Thymus (tissue), 11 donors: ENCODE data around the gene PHYKPL. TPM values are rescaled to one million over a fixed set of nuclear protein-coding genes. Genes with fewer than 3 reads are reported as not detected.
"Not testable (repeated sequence)": the region's sequence is repeated elsewhere in the genome, so short reads cannot be mapped to it uniquely, and the experiment has no call there.

Experiments
- DNase-seq, 9 donors: peaks; one replicate each; pipeline ENCODE4 v3.0.0-alpha.2; 2013; ENCODE audit warnings: low spot score in 9 of 9, low read depth in 6 of 9, missing footprints in 1 of 9
- H3K27ac ChIP-seq, 2 donors: one replicate each; pipeline ENCODE4 v1.5.1; 2013; ENCODE audit warnings: control low read depth in 1 of 2, low read depth in 1 of 2, low read length in 1 of 2, mild to moderate bottlenecking in 1 of 2, moderate library complexity in 1 of 2
- H3K27me3 ChIP-seq, 2 donors: one replicate each; pipeline ENCODE4 v1.5.1; 2013; ENCODE audit warnings: low read length in 1 of 2; ENCODE audit not compliant: control insufficient read depth in 2 of 2, insufficient read depth in 1 of 2
- H3K36me3 ChIP-seq, 2 donors: one replicate each; pipeline ENCODE4 v1.5.1; 2013; ENCODE audit warnings: low read length in 1 of 2, mild to moderate bottlenecking in 1 of 2, moderate library complexity in 1 of 2; ENCODE audit not compliant: control insufficient read depth in 2 of 2, insufficient read depth in 2 of 2
- H3K4me1 ChIP-seq, 2 donors: one replicate each; pipeline ENCODE4 v1.5.1; 2013; ENCODE audit warnings: low read length in 2 of 2; ENCODE audit not compliant: control insufficient read depth in 2 of 2, insufficient read depth in 2 of 2
- H3K4me3 ChIP-seq, 2 donors: one replicate each; pipeline ENCODE4 v1.5.1; 2013; ENCODE audit warnings: low read length in 2 of 2, control low read depth in 1 of 2, mild to moderate bottlenecking in 1 of 2
- H3K9me3 ChIP-seq, 2 donors: one replicate each; pipeline ENCODE4 v1.5.1; 2013; ENCODE audit warnings: low read length in 1 of 2, mild to moderate bottlenecking in 1 of 2; ENCODE audit not compliant: control insufficient read depth in 2 of 2, insufficient read depth in 1 of 2
- WGBS: extraction: QIAGEN DNeasy Blood & Tissue Kit; methylation state at CpG from one replicate; pipeline ENCODE4 v1.1.7; 2013; 5-methylcytosine and 5-hydroxymethylcytosine counted together
- polyA plus RNA-seq: library from polyadenylated mRNA; stranded (reverse); fragments of 200-250 nt; gene quantifications from one replicate; pipeline ENCODE4 v1.2.3, GENCODE V29; 2013
- total RNA-seq: library from RNA; stranded (reverse); fragments of 120-200 nt; gene quantifications from one replicate; pipeline ENCODE4 v1.2.4, GENCODE V29; 2013
- donor health status: healthy.

PHYKPL gene
- total and polyA plus RNA-seq, 2 donors, result 33.5 to 116 TPM

GRCh38 chr5:178256746-178257145 lies 24.1 kb upstream of the PHYKPL start:
- Histone ChIP-seq H3K9me3 (no peaks in the 10 kb centered on the region), H3K36me3 (no peaks in the 10 kb centered on the region), H3K4me1 (no peaks in the 10 kb centered on the region), H3K27me3 (no peaks in the 10 kb centered on the region), H3K4me3 (no peak overlapping the region), H3K27ac (no peak overlapping the region)
- no peak for DNase-seq
- WGBS, result 93% methylated on average over 19 of the region's 19 CpGs

- not testable (repeated sequence) for H3K27me3 ChIP-seq, H3K4me1 ChIP-seq, H3K36me3 ChIP-seq, DNase-seq, H3K9me3 ChIP-seq, H3K27ac ChIP-seq, H3K4me3 ChIP-seq
- 92% methylated on average over 18 of the region's 18 CpGs for WGBS
Measured at GRCh38 chr5:178253632-178254031, 21.0 kb upstream of the PHYKPL start.

- DNase-seq, result no peak
- no peak overlapping the region for H3K27ac ChIP-seq
- H3K27me3 ChIP-seq, result no peaks in the 10 kb centered on the region
- no peak overlapping the region for H3K4me3 ChIP-seq
- H3K9me3 ChIP-seq, result no peaks in the 10 kb centered on the region
- H3K4me1 ChIP-seq, result peaks cover 2 to 8% of the 10 kb centered on the region in 2 donors
- 75% methylated on average over 8 of the region's 8 CpGs for WGBS
- H3K36me3 ChIP-seq, result no peaks in the 10 kb centered on the region
Measured at GRCh38 chr5:178252258-178252657, 19.7 kb upstream of the PHYKPL start.

- Histone ChIP-seq H3K27ac (no peak overlapping the region), H3K9me3 (no peaks in the 10 kb centered on the region), H3K4me3 (no peak overlapping the region), H3K4me1 (peaks cover 2 to 10% of the 10 kb centered on the region in 2 donors), H3K36me3 (no peaks in the 10 kb centered on the region), H3K27me3 (no peaks in the 10 kb centered on the region)
- no peak for DNase-seq
- 85% methylated on average over 6 of the region's 6 CpGs for WGBS
Measured at GRCh38 chr5:178250263-178250662, 17.7 kb upstream of the PHYKPL start.

GRCh38 chr5:178249191-178249989 lies 16.8 kb upstream of the PHYKPL start:
- H3K4me1 ChIP-seq, result peaks cover 2 to 10% of the 10 kb centered on the region in 2 donors
- H3K27ac ChIP-seq, result no peak overlapping the region

GRCh38 chr5:178248750-178249149 lies 16.1 kb upstream of the PHYKPL start:
- H3K27me3 ChIP-seq, result no peaks in the 10 kb centered on the region
- no peaks in the 10 kb centered on the region for H3K36me3 ChIP-seq
- no peak overlapping the region for H3K4me3 ChIP-seq
- 96% methylated on average over 18 of the region's 18 CpGs for WGBS
- no peaks in the 10 kb centered on the region for H3K9me3 ChIP-seq
- no peak overlapping the region for H3K27ac ChIP-seq
- no peak for DNase-seq
- H3K4me1 ChIP-seq, result peaks cover 2 to 10% of the 10 kb centered on the region in 2 donors

More at GRCh38 chr5:178249191-178249989, 16.8 kb upstream of the PHYKPL start:
- DNase-seq, result peak in 2 of 9 donors; percentile 24 to 53
- H3K27me3 ChIP-seq, result no peaks in the 10 kb centered on the region
- no peaks in the 10 kb centered on the region for H3K36me3 ChIP-seq
- no peak overlapping the region for H3K4me3 ChIP-seq
- H3K9me3 ChIP-seq, result no peaks in the 10 kb centered on the region
- 56% methylated on average over 13 of the region's 13 CpGs for WGBS

GRCh38 chr5:178247481-178248456 lies 15.2 kb upstream of the PHYKPL start:
- no peaks in the 10 kb centered on the region for H3K9me3 ChIP-seq
- H3K27me3 ChIP-seq, result no peaks in the 10 kb centered on the region
- H3K36me3 ChIP-seq, result no peaks in the 10 kb centered on the region
- peak in 2 of 9 donors; percentile 34 to 56 for DNase-seq
- no peak overlapping the region for H3K27ac ChIP-seq
- 61% methylated on average over 24 of the region's 24 CpGs for WGBS
- H3K4me3 ChIP-seq, result no peak overlapping the region
- peaks cover 2 to 10% of the 10 kb centered on the region in 2 donors for H3K4me1 ChIP-seq

- DNase-seq, result no peak
- H3K4me1 ChIP-seq, result peaks cover 2 to 11% of the 10 kb centered on the region in 2 donors
- H3K4me3 ChIP-seq, result no peak overlapping the region
- no peaks in the 10 kb centered on the region for H3K9me3 ChIP-seq
- WGBS, result 72% methylated on average over 15 of the region's 15 CpGs
- H3K27me3 ChIP-seq, result no peaks in the 10 kb centered on the region
- no peaks in the 10 kb centered on the region for H3K36me3 ChIP-seq
- H3K27ac ChIP-seq, result no peak overlapping the region
Measured at GRCh38 chr5:178246624-178247279, 14.2 kb upstream of the PHYKPL start.
